HG02938 (cell line): ENCODE data around the gene NDUFAB1.
"Not testable (repeated sequence)": the region's sequence is repeated elsewhere in the genome, so short reads cannot be mapped to it uniquely, and the experiment has no call there.

ENCODE experiments used
- ATAC-seq: cut with Tn5 transposase; IDR thresholded peaks from one replicate; pipeline ENCODE4 v1.9.1; 2021; ENCODE audit warnings: mild to moderate bottlenecking, moderate library complexity; ENCODE audit not compliant: unreplicated experiment

Gene NDUFAB1

GRCh38 chr16:23595951-23596720, at the start of gene NDUFAB1:
Gene NDUFAB1, minus strand, starts transcription at chr16:23596316. Its CDS starts 26 bp downstream, at chr16:23596290.
- peak; percentile 83 for ATAC-seq

GRCh38 chr16:23642246-23642774, 46.2 kb upstream of the NDUFAB1 start:
- ATAC-seq: no peak

GRCh38 chr16:23640931-23641765, 45.0 kb upstream of the NDUFAB1 start, which contains the start of the genes DCTN5 and PALB2:
Gene DCTN5, plus strand, starts transcription at chr16:23641466. Its CDS starts 77 bp downstream, at chr16:23641543.
Gene PALB2, minus strand, starts transcription at chr16:23641310. Its CDS starts 153 bp downstream, at chr16:23641157.
- peak; percentile 97 for ATAC-seq

GRCh38 chr16:23640615-23640930, 44.5 kb upstream of the NDUFAB1 start:
- no peak for ATAC-seq

- ATAC-seq: no peak
Measured at GRCh38 chr16:23635958-23636357, 39.8 kb upstream of the NDUFAB1 start.

GRCh38 chr16:23634461-23635036, 38.4 kb upstream of the NDUFAB1 start:
- ATAC-seq: no peak

- not testable (repeated sequence) for ATAC-seq
Measured at GRCh38 chr16:23631874-23632273, 35.8 kb upstream of the NDUFAB1 start.

GRCh38 chr16:23629516-23629915, 33.4 kb upstream of the NDUFAB1 start:
- no peak for ATAC-seq

- ATAC-seq: no peak
Measured at GRCh38 chr16:23624092-23624491, 28.0 kb upstream of the NDUFAB1 start.

GRCh38 chr16:23615805-23616204, 19.7 kb upstream of the NDUFAB1 start:
- no peak for ATAC-seq

- no peak for ATAC-seq
Measured at GRCh38 chr16:23611936-23612335, 15.8 kb upstream of the NDUFAB1 start.

GRCh38 chr16:23610905-23611304, 14.8 kb upstream of the NDUFAB1 start:
- not testable (repeated sequence) for ATAC-seq

- ATAC-seq: no peak
Measured at GRCh38 chr16:23609929-23610328, 13.8 kb upstream of the NDUFAB1 start.

GRCh38 chr16:23608194-23608593, 12.1 kb upstream of the NDUFAB1 start:
- ATAC-seq: no peak

- no peak for ATAC-seq
Measured at GRCh38 chr16:23607726-23608125, 11.6 kb upstream of the NDUFAB1 start.

GRCh38 chr16:23597003-23597756, 1.1 kb upstream of the NDUFAB1 start:
- no peak for ATAC-seq

- peak; percentile 13 for ATAC-seq
Measured at GRCh38 chr16:23595246-23595950, 718 bp downstream of the NDUFAB1 start.

- ATAC-seq: no peak
Measured at GRCh38 chr16:23594186-23594585, 1.9 kb downstream of the NDUFAB1 start.

- no peak for ATAC-seq
Measured at GRCh38 chr16:23590181-23590580, 5.9 kb downstream of the NDUFAB1 start.

- no peak for ATAC-seq
Measured at GRCh38 chr16:23587726-23588125, 8.4 kb downstream of the NDUFAB1 start.
